Uterus (tissue), 4 donors: ENCODE results near the gene MYH14. TPM values are rescaled to one million over a fixed set of nuclear protein-coding genes. Genes with fewer than 3 reads are reported as not detected.
"Not testable (repeated sequence)": the region's sequence is repeated elsewhere in the genome, so short reads cannot be mapped to it uniquely, and the experiment has no call there.

ENCODE experiments used
- DNase-seq, 2 donors: peaks; one replicate each; pipeline ENCODE4 v3.0.0-alpha.2; 2019 to 2020
- H3K27ac ChIP-seq, 2 donors: fragments of 200-600 bp; sonication (generic); 1 replicate in 1 of 2; 2 replicates in 1 of 2; pipeline ENCODE4 v1.5.1; 2016 to 2018
- H3K27me3 ChIP-seq, 2 donors: fragments of 200-600 bp; sonication (generic); one replicate each; pipeline ENCODE4 v1.5.1; 2018 to 2019; ENCODE audit warnings: control low read depth in 1 of 2
- H3K36me3 ChIP-seq, 2 donors: fragments of 200-600 bp; sonication (generic); one replicate each; pipeline ENCODE4 v1.5.1; 2019; ENCODE audit warnings: control low read depth in 1 of 2
- H3K4me1 ChIP-seq, 2 donors: fragments of 200-600 bp; sonication (generic); one replicate each; pipeline ENCODE4 v1.5.1; 2018 to 2019; ENCODE audit warnings: control low read depth in 1 of 2
- H3K4me3 ChIP-seq, 2 donors: fragments of 200-600 bp; sonication (generic); 1 replicate in 1 of 2; 2 replicates in 1 of 2; pipeline ENCODE4 v1.5.1; 2018 to 2019; ENCODE audit warnings: mild to moderate bottlenecking in 1 of 2
- H3K9me3 ChIP-seq, 2 donors: fragments of 200-600 bp; sonication (generic); one replicate each; pipeline ENCODE4 v1.5.1; 2019; ENCODE audit warnings: control low read depth in 1 of 2
- CTCF ChIP-seq, 4 experiments: fragments of 200-600 bp in 2 of 4; fragments of 450-650 bp in 2 of 4; sonication (generic) in 2 of 4; IDR thresholded peaks; one replicate each; pipeline ENCODE4 v1.5.1; 2016 to 2019; ENCODE audit warnings: antibody characterized with exemption in 4 of 4, mild to moderate bottlenecking in 2 of 4, moderate library complexity in 1 of 4
- POLR2A ChIP-seq, 2 donors: fragments of 450-650 bp; IDR thresholded peaks; one replicate each; pipeline ENCODE4 v1.6.1; 2016; ENCODE audit warnings: antibody characterized with exemption in 2 of 2, mild to moderate bottlenecking in 1 of 2, moderate library complexity in 1 of 2
- intact Hi-C: fragments of 100-400 bp; cut with DNase I; formaldehyde crosslinking; loops from one replicate; pipeline ENCODE4 v1.15.1; 2023; ENCODE audit warnings: low total_unique reads
- total RNA-seq, 4 donors: library from RNA; depleted of rRNA in 3 of 4; stranded (reverse); fragments of >200 nt in 3 of 4; gene quantifications; one replicate each; pipeline versions ENCODE4 v1.1.0 to v1.2.4, GENCODE V29; 2014 to 2023
- donor health status: DM: yes; HTN: yes; CAD: no.

Gene MYH14
- total RNA-seq, 4 donors from 2014 or later, result 0.77 to 22.1 (median 1.4) TPM

GRCh38 chr19:50352242-50352641 is 148.8 kb downstream of the MYH14 start:
- no peaks in the 10 kb centered on the region for H3K27me3 ChIP-seq
- no peak overlapping the region for H3K4me3 ChIP-seq
- H3K9me3 ChIP-seq, result no peaks in the 10 kb centered on the region
- H3K27ac ChIP-seq, result no peak overlapping the region
- H3K36me3 ChIP-seq, result no peaks in the 10 kb centered on the region
- no peak for DNase-seq
- intact Hi-C loops, result loop anchor here (10.0 kb wide), 1 partner anchor 423 kb away; the partner anchor contains the start of gene GPR32
- no peaks in the 10 kb centered on the region for H3K4me1 ChIP-seq
- TF ChIP-seq CTCF (IDR thresholded peaks at IDR 0.05) (no peak), POLR2A (IDR thresholded peaks at IDR 0.05) (no peak)

DNA sequence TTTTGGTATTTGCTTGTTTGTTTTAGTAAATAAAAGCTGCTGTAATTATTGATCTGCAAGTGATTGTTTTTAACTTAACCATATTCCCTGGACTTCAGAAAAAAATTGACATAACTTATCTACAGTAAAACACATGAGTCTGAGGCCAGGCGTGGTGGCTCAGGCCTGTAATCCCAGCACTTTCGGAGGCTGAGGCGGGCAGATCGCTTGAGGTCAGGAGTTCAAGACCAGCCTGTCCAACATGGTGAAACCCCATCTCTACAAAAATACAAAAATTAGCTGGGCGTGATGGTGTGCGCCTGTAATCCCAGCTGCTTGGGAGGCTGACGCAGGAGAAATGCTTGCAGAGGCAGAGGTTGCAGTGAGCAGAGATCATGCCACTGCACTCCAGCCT is 150.1 kb downstream of the MYH14 start:
- not testable (repeated sequence) for H3K9me3 ChIP-seq, DNase-seq

DNA sequence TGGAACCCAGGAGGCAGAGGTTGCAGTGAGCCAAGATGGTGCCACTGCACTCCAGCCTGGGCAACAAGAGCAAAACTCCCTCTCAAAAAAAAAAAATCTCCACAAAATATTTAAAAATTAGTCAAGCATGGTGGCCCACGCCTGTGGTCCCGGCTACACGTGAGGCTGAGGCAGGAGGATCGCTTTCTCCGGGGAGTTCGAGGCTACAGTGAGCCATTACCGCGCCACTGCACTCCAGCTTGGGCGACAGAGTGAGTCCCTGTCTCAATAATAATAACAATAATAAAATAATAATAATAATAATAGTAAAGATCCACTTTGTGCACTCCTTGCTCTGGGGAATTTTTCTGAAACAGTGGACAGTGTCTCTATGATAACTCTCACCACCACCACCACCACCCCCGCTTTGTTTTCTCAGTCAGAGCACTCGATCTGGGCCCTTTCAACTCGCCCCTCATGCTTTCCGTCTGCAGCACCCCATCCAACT is 153.3 kb downstream of the MYH14 start:
- H3K27me3 ChIP-seq, result no peaks in the 10 kb centered on the region
- H3K4me1 ChIP-seq, result no peaks in the 10 kb centered on the region
- no peaks in the 10 kb centered on the region for H3K9me3 ChIP-seq
- no peak for DNase-seq
- H3K27ac ChIP-seq, result no peak overlapping the region
- no peak overlapping the region for H3K4me3 ChIP-seq
- intact Hi-C loops, result loop anchor here (10.0 kb wide), 1 partner anchor 418 kb away; the partner anchor contains the start of gene GPR32
- H3K36me3 ChIP-seq, result no peaks in the 10 kb centered on the region
- TF ChIP-seq CTCF (IDR thresholded peaks at IDR 0.05), result no peak
- TF ChIP-seq POLR2A (IDR thresholded peaks at IDR 0.05), result no peak

More for the DNA sequence above, 150.1 kb downstream of the MYH14 start:
- not testable (repeated sequence) for H3K27me3 ChIP-seq, H3K27ac ChIP-seq, H3K4me1 ChIP-seq, H3K36me3 ChIP-seq, H3K4me3 ChIP-seq
- intact Hi-C loops, result loop anchor here (10.0 kb wide), 1 partner anchor 421 kb away; the partner anchor contains the start of gene GPR32

DNA sequence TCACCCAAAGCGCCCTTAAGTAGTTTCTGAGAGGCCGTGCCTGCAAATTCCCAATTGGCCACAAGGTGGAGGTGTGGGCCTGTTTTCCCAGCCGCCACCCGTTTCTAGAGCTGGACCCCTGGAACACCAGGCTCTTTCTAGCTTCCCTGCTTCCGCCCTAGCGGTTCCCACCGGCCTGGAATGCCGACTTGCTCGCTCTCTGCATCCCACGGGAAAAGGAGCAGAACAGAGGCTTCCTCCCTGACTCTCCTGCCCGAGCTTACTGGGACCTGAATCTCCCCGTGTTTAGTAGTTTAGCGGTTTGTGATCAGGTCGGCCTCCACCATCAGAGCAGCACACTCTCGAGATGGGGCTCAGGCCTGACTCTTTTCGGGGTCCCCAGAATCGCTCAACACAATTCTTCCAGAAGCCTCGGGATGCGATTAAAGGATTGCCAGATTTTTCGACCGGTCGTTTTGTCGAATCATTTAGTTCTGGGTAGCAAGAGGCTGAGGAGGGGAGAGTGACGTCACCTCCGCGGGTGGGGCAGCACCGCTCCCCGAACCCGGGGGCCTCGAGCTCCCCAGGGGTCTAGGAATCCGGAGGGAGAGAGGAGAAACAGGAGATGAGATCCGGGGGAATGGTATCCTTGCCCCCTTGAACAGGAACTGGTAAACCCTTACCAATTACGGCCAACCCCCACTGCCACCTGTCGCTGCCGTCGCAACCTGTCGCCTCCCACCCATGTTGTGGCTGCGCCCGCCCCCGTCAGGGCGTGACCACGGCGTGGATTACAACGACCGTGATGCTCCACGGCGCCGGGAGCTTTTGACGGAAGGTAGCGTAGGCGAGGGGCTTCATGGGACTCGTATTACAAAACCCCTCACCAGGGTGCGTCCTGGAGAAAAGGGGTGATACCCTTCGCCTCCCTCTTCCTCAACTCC is 154.0 kb downstream of the MYH14 start:
- TF ChIP-seq CTCF (IDR thresholded peaks at IDR 0.05) (peak; percentile 86 to 92 (median 88)), POLR2A (IDR thresholded peaks at IDR 0.05) (peak in 1 of 2 donors; percentile 23)
- H3K27ac ChIP-seq, result peak overlapping the region; percentile 82 to 88
- peak; percentile 80 to 83 for DNase-seq
- H3K27me3 ChIP-seq, result no peaks in the 10 kb centered on the region
- intact Hi-C loops, result loop anchor here (10.0 kb wide), 1 partner anchor 417 kb away; the partner anchor contains the start of gene GPR32
- H3K9me3 ChIP-seq, result no peaks in the 10 kb centered on the region
- peak overlapping the region; percentile 38 to 45 for H3K4me3 ChIP-seq
- H3K36me3 ChIP-seq, result no peaks in the 10 kb centered on the region
- H3K4me1 ChIP-seq, result no peaks in the 10 kb centered on the region

- Histone ChIP-seq H3K4me1 (no peaks in the 10 kb centered on the region), H3K9me3 (no peaks in the 10 kb centered on the region), H3K36me3 (no peaks in the 10 kb centered on the region), H3K27me3 (no peaks in the 10 kb centered on the region), H3K4me3 (peak overlapping the region; percentile 38 to 45), H3K27ac (peak overlapping the region; percentile 82 to 88)
- intact Hi-C loops, result loop anchor here (10.0 kb wide), 1 partner anchor 416 kb away; the partner anchor contains the start of gene GPR32
- TF ChIP-seq CTCF (IDR thresholded peaks at IDR 0.05) (no peak), POLR2A (IDR thresholded peaks at IDR 0.05) (peak in 1 of 2 donors; percentile 47)
- peak; percentile 60 to 77 for DNase-seq
Observed at GRCh38 chr19:50358483-50359327, 155.3 kb downstream of the MYH14 start.
